Measurements from ENCODE around the gene TMEM248. TPM values are rescaled to one million over a fixed set of nuclear protein-coding genes. Genes with fewer than 3 reads are reported as not detected.
"Not testable (repeated sequence)": the region's sequence is repeated elsewhere in the genome, so short reads cannot be mapped to it uniquely, and the experiment has no call there.

TMEM248 gene
- polyA plus RNA-seq, 3 donors: 28.1 to 35.2 (median 29.1) TPM

GRCh38 chr7:66974986-66975590 is 54.1 kb downstream of the TMEM248 start:
- WGBS, 3 donors: 81 to 93% (median 85%) methylated on average over 15 of the region's 15 CpGs
- H3K27ac ChIP-seq (ENCODE audit: low read depth, low read length): no peak overlapping the region

DNA sequence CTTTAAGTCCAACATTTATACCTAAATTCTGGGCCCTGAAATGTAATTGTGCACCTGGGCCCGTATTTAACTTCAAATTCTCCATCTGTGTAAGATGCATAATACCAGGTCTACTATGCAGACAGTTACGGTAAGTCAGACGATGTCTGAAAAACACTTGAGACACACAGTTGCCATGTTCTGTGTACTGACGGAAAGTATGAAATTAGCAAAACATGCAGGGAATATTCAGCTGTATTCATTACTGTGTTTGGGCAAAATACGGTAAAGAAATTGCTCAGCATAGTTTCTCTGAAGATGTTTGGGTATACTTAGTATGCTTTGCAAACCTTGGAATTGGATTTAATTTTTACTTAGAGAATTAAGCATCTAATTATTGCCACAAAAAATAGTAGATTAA is 57.3 kb downstream of the TMEM248 start:
- H3K27ac ChIP-seq (ENCODE audit: low read depth, low read length): not testable (repeated sequence)
- WGBS, 3 donors: 84 to 96% (median 90%) methylated on average over 4 to 5 of the region's 5 CpGs

DNA sequence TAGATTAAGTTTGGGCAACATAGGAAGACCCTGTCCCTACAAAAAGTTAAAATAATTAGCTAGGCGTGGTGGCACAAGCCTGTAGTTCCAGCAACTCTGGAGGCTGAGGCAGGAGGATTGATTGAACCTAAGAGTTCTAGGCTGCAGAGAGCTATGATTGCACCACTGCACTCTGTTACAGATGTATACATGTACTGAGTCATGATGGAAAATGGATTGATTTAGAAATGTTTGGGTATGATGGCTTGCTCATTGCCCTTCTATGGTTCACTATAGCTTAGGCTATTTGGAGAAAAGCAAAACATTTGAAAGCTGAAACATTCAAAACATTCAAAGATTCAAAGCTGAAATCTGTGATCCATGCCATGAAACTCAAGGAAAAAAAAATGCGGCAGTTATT is 58.0 kb downstream of the TMEM248 start:
- WGBS, 3 donors: 93 to 97% (median 93%) methylated on average over 2 of the region's 2 CpGs
- not testable (repeated sequence) for H3K27ac ChIP-seq (ENCODE audit: low read depth, low read length)

DNA sequence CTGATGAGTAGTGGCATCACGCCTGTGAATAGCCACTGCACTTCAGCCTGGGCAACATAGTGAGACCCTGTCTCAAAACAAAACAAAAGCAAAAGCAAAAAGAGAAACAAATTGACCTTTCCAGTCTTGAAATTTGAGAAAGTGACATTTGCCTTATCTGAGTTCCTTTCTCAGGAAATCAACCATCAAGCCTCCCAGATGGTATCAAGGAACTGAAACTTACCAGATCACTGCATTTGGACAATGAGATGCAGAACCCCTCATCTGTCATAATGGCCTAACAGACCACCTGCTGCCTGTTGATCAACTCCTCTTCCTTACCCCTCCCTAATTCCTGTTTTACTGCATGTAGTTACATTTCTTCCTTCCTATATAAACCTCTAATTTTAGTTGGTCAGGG is 59.3 kb downstream of the TMEM248 start:
- 93 to 100% (median 97%) methylated on average over 1 of the region's 1 CpG for WGBS, 3 donors

GRCh38 chr7:66989552-66989951 is 68.5 kb downstream of the TMEM248 start:
- H3K27ac ChIP-seq (ENCODE audit: low read depth, low read length): not testable (repeated sequence)
- 96 to 100% (median 100%) methylated on average over 1 of the region's 3 CpGs for WGBS, 3 donors

More for the DNA sequence above, 59.3 kb downstream of the TMEM248 start:
- H3K27ac ChIP-seq (ENCODE audit: low read depth, low read length): not testable (repeated sequence)

GRCh38 chr7:66994051-66994450 is 73.0 kb downstream of the TMEM248 start:
- WGBS, 3 donors: 55 to 70% (median 64%) methylated on average over 4 to 5 of the region's 5 CpGs
- H3K27ac ChIP-seq (ENCODE audit: low read depth, low read length): not testable (repeated sequence)

DNA sequence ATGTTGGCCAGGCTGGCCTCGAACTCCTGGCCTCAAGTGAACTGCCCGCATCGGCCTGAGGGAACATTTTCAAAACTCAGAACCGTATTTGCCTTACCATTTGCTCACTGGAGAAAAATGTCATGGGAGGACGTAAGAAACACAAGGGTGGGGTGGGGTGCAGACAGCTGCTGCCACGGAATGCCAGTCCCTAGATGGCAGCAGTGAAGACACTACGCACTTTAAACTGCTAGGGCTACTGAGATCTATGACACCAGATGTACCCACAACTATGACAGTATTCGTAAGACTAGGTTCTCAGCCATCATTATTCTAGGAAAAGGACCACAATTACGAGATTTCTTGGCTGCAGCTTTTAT is 73.6 kb downstream of the TMEM248 start:
- not testable (repeated sequence) for H3K27ac ChIP-seq (ENCODE audit: low read depth, low read length)
- 0 to 3% (median 2%) methylated on average over 9 of the region's 9 CpGs for WGBS, 3 donors

DNA sequence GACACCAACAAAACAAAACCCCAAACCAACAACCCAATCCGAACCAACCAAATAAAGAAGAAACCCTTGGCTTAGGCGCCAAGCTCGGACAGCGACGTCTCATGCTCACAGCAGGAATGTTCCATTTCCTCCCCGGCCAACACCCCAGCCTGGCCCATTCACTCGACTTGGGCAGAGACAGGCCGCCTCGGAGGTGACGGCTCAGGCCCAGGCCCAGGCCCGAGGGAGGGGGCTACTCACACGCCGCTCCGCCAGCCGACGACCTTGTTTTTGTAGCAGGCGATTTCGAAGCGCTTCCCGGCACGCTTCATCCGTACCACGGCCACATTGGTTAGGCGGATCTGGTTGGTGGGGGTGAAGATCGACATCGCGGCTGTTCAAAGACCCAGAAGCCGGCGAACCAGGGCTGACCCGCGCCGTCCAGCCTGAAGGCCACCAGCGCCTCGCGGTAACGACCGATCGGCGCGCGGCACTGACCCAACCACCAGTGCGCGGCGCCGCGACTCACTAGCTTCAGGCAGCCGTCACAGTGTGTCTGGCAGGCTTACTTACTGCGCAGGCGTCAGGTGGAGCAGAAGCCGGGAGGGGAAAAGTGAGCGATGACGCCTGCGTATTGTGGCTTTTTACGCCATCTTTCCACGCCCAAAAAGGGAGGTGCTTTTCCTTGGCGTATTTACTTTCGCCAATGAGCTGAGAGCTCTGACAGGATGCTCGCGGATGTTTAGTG is 74.2 kb downstream of the TMEM248 start, which contains the start of gene SBDS:
Gene SBDS, minus strand, starts transcription at position 537 of the 727 bp plus-strand sequence. Its CDS starts 169 bp downstream, at position 368.
- WGBS, 3 donors: 0% methylated on average over 59 of the region's 59 CpGs
- peak within 1 kb of the TSS; percentile 95 for H3K27ac ChIP-seq (ENCODE audit: low read depth, low read length)

- WGBS, 3 donors: 0 to 1% (median 0%) methylated on average over 37 to 44 of the region's 44 CpGs
Measured at GRCh38 chr7:66996444-66997191, 75.6 kb downstream of the TMEM248 start, which contains the start of gene TYW1. Gene TYW1 (plus strand): TSS chr7:66996833. CDS start chr7:66996979, 146 bp downstream.

DNA sequence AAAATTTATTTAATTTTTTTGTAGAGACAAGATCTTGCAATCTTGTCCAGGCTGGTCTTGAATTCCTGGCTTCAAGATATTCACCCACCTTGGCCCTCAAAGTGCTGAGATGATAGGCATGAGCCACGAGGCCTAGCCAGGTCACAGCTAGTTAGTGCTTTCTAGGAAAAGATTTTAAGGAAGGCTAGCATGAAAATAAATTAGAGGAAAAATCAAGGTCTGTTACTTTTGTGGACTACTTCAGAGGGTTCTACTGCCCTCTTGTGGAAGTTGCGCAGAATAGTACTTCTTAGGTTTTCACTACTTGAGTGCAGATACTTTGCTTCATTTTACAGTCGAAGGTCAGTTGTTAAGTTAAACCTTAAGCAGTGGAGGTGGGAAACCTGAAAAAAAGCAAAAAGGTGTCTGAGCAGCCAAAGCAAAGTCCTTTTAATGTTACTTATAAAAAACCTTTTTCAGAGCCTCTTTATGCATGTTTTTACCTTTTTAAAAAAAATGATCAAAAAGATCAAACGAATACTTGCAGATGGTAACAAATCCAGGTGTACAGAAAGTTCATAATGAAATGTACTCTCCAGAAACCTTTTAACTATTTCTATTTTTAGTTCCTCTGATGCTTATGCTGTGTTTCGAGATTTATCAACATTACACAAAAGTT is 79.7 kb downstream of the TMEM248 start:
- H3K27ac ChIP-seq (ENCODE audit: low read depth, low read length): not testable (repeated sequence)
- WGBS, 3 donors: 36 to 47% (median 46%) methylated on average over 4 of the region's 5 CpGs

More at GRCh38 chr7:66996444-66997191, 75.6 kb downstream of the TMEM248 start, which contains the start of gene TYW1:
- H3K27ac ChIP-seq (ENCODE audit: low read depth, low read length): not testable (repeated sequence)

DNA sequence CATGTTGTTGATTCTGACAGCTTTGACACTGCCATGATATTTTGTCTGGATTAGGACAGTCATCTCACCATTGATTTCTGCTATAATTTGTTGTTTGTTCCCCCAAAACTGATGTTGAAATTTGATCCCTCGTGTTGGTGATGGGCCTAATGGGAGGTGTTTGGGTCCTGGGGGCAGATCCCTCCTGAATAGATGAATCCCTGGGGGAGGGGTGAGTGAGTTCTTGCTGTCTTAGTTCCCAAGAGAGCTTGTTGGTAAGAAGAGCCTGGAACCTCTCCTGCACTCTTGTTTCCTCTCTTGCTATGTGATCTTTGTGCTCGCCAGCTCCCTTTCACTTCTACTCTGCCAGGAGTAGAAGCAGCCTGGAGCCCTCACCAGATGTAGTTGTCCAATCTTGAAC is 83.1 kb downstream of the TMEM248 start:
- H3K27ac ChIP-seq (ENCODE audit: low read depth, low read length): not testable (repeated sequence)
- WGBS, 3 donors: 72 to 83% (median 82%) methylated on average over 1 to 2 of the region's 2 CpGs

DNA sequence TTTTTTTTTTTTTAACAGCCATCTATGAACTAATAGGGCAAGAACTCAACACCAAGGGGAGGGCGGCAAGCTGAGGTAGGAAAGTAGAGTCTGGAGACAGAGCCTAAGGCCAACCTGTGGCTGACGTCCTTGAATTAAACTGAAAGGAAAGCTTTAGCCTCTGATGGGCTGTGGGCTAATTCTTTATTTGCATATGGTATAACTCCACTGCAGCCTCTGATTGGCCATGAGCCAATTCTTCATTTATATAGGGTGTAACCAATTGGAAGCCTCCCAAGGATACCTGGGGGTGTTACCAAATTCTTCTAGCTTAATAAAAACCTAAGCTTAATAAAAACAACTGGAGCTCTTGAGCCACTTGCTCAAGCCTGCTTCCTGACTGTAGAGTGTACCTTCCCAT is 85.9 kb downstream of the TMEM248 start:
- no peak overlapping the region for H3K27ac ChIP-seq (ENCODE audit: low read depth, low read length)
- 84 to 85% (median 85%) methylated on average over 2 of the region's 2 CpGs for WGBS, 3 donors

Other genes with a start within 250 kb of the TMEM248 start
- gene RABGEF1, start 180.5 kb upstream of the TMEM248 start, polyA plus RNA-seq: 10 to 100 TPM in 2 of 3 donors, 1 to 10 TPM in 1; 9.5 to 26.2 (median 14.1) TPM
- gene SBDS, start 74.4 kb downstream of the TMEM248 start, polyA plus RNA-seq: 100 to 1,000 TPM in 2 of 3 donors, 10 to 100 TPM in 1; 64.7 to 168 (median 161) TPM
- gene TYW1, start 75.6 kb downstream of the TMEM248 start, polyA plus RNA-seq: 10 to 100 TPM in 1 of 3 donors, 1 to 10 TPM in 2; 6.4 to 10.5 (median 9.6) TPM

All from adipose tissue (tissue), 3 donors.